Mesenchymal stem cell (in vitro differentiated cells and primary cell): ENCODE results near the gene CEBPG.

Source experiments
- DNase-seq: peaks from one replicate; pipeline ENCODE4 v3.0.0-alpha.2; 2013
- H2AFZ ChIP-seq: one replicate; pipeline ENCODE4 v1.6.1; 2013; ENCODE audit warnings: low read depth, mild to moderate bottlenecking, control low read depth, inconsistent platforms, low read length, moderate library complexity
- H2AK5ac ChIP-seq: 2 replicates; pipeline ENCODE4 v1.6.1; 2013; ENCODE audit warnings: low read length, moderate library complexity, mild to moderate bottlenecking, inconsistent platforms; ENCODE audit not compliant: severe bottlenecking
- H2BK120ac ChIP-seq: one replicate; pipeline ENCODE4 v1.6.1; 2013; ENCODE audit warnings: low read depth, mild to moderate bottlenecking, inconsistent platforms, low read length, moderate library complexity
- H2BK12ac ChIP-seq, 2 experiments: one replicate each; pipeline ENCODE4 v1.6.1; 2013; ENCODE audit warnings: inconsistent platforms in 2 of 2, low read length in 2 of 2, mild to moderate bottlenecking in 2 of 2, moderate library complexity in 2 of 2, control low read depth in 1 of 2
- H2BK15ac ChIP-seq: one replicate; pipeline ENCODE4 v1.6.1; 2013; ENCODE audit warnings: mild to moderate bottlenecking, low read depth, inconsistent platforms; ENCODE audit not compliant: poor library complexity, severe bottlenecking
- H2BK5ac ChIP-seq: 2 replicates; pipeline ENCODE4 v1.6.1; 2013; ENCODE audit warnings: low read depth, mild to moderate bottlenecking, low read length, control low read depth, inconsistent platforms; ENCODE audit not compliant: poor library complexity, severe bottlenecking
- H3K14ac ChIP-seq, 2 experiments: one replicate each; pipeline ENCODE4 v1.6.1; 2013; ENCODE audit warnings: inconsistent platforms in 2 of 2, low read length in 2 of 2, control low read depth in 1 of 2, mild to moderate bottlenecking in 1 of 2, moderate library complexity in 1 of 2
- H3K18ac ChIP-seq, 2 experiments: one replicate each; pipeline ENCODE4 v1.6.1; 2013; ENCODE audit warnings: inconsistent platforms in 2 of 2, low read length in 2 of 2, control low read depth in 1 of 2, low read depth in 1 of 2, mild to moderate bottlenecking in 1 of 2
- H3K23ac ChIP-seq, 2 experiments: one replicate each; pipeline ENCODE4 v1.6.1; 2013; ENCODE audit warnings: inconsistent platforms in 2 of 2, low read length in 2 of 2, mild to moderate bottlenecking in 2 of 2, moderate library complexity in 2 of 2, control low read depth in 1 of 2
- H3K27ac ChIP-seq: 2 replicates; pipeline ENCODE4 v1.5.1; 2013; ENCODE audit warnings: mild to moderate bottlenecking, moderate library complexity, low read length, control low read depth, inconsistent platforms; ENCODE audit not compliant: poor library complexity, severe bottlenecking
- H3K27me3 ChIP-seq, 2 experiments: 2 replicates each; pipeline versions ENCODE4 v1.6.1 to v1.7.0; 2013; ENCODE audit warnings: low read length in 2 of 2, mild to moderate bottlenecking in 2 of 2, moderate library complexity in 2 of 2, control low read depth in 1 of 2, inconsistent platforms in 1 of 2; ENCODE audit not compliant: control insufficient read depth in 1 of 2, insufficient read depth in 1 of 2
- H3K36me3 ChIP-seq, 2 experiments: 2 replicates each; pipeline versions ENCODE4 v1.6.1 to v1.7.0; 2013; ENCODE audit warnings: low read length in 2 of 2, control low read depth in 1 of 2, inconsistent platforms in 1 of 2, low read depth in 1 of 2, mild to moderate bottlenecking in 1 of 2; ENCODE audit not compliant: insufficient read depth in 2 of 2, control insufficient read depth in 1 of 2
- H3K4ac ChIP-seq, 2 experiments: one replicate each; pipeline ENCODE4 v1.6.1; 2013; ENCODE audit warnings: inconsistent platforms in 2 of 2, low read length in 2 of 2, mild to moderate bottlenecking in 2 of 2, moderate library complexity in 2 of 2, control low read depth in 1 of 2, low read depth in 1 of 2
- H3K4me1 ChIP-seq: 2 replicates; pipeline ENCODE4 v1.6.1; 2013; ENCODE audit warnings: low read depth, low read length, control low read depth; ENCODE audit not compliant: control insufficient read depth, insufficient read depth
- H3K4me2 ChIP-seq: 2 replicates; pipeline ENCODE4 v1.6.1; 2013; ENCODE audit warnings: low read length, mild to moderate bottlenecking, inconsistent platforms; ENCODE audit not compliant: poor library complexity, severe bottlenecking
- H3K4me3 ChIP-seq, 2 experiments: 2 replicates each; pipeline versions ENCODE4 v1.5.1 to v1.7.0; 2013; ENCODE audit warnings: low read length in 2 of 2, mild to moderate bottlenecking in 2 of 2, control low read depth in 1 of 2, low read depth in 1 of 2; ENCODE audit not compliant: insufficient read depth in 1 of 2
- H3K79me1 ChIP-seq: replicated peaks from 2 replicates; pipeline ENCODE4 v1.6.1; 2013; ENCODE audit warnings: mild to moderate bottlenecking, control low read depth, low read length, inconsistent platforms; ENCODE audit not compliant: poor library complexity, severe bottlenecking
- H3K9ac ChIP-seq: 2 replicates; pipeline ENCODE4 v1.7.0; 2013; ENCODE audit warnings: mild to moderate bottlenecking, low read length, moderate library complexity
- H3K9me3 ChIP-seq: 2 replicates; pipeline ENCODE4 v1.7.0; 2013; ENCODE audit warnings: mild to moderate bottlenecking, low read length; ENCODE audit not compliant: control insufficient read depth
- H4K8ac ChIP-seq: one replicate; pipeline ENCODE4 v1.6.1; 2013; ENCODE audit warnings: inconsistent platforms, mild to moderate bottlenecking, low read length, moderate library complexity
- H4K91ac ChIP-seq: one replicate; pipeline ENCODE4 v1.6.1; 2013; ENCODE audit warnings: mild to moderate bottlenecking, low read length, inconsistent platforms
- WGBS: methylation state at CpG from one replicate; pipeline ENCODE4 v1.1.7; 2013; ENCODE audit warnings: mixed read lengths; 5-methylcytosine and 5-hydroxymethylcytosine counted together

Gene CEBPG

DNA sequence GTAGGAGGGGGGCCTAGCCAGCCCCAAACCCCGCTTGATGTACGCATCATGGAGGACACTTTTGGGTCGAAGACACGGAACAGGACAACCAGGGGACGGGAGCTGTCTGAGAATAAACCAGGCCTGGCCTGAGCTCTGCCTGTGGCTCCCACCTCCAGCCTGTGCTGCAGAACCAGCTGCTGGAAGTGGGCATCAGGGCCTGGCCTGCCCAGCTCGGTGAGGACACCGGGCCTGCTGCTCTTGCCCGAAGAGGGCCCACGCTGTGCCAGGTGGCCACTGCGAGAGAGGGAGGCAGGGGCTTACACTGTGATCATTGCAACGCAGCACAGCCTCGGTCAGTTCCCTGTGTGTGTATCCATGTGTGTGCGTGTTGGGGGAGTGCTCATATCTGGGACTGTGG is 34.6 kb downstream of the CEBPG start:
- Histone ChIP-seq H2BK5ac (no peak overlapping the region), H3K36me3 (peaks cover 0 to 41% of the 10 kb centered on the region in 2 experiments), H3K9ac (no peak overlapping the region), H3K4me2 (no peak overlapping the region), H3K9me3 (no peaks in the 10 kb centered on the region), H3K27ac (no peak overlapping the region), H4K91ac (no peak overlapping the region), H2BK15ac (no peak overlapping the region), H2BK12ac (no peak overlapping the region), H3K14ac (no peak overlapping the region), H3K4me1 (peaks cover 6% of the 10 kb centered on the region), H3K4me3 (no peak overlapping the region), H4K8ac (no peak overlapping the region), H2AK5ac (no peak overlapping the region), H3K79me1 (no peaks in the 10 kb centered on the region), H3K27me3 (no peaks in the 10 kb centered on the region), H3K23ac (no peak overlapping the region), H2AFZ (no peak overlapping the region), H3K4ac (no peak overlapping the region), H3K18ac (no peak overlapping the region), H2BK120ac (no peak overlapping the region)
- WGBS: 81% methylated on average over 11 of the region's 13 CpGs
- no peak for DNase-seq

- H2AFZ ChIP-seq: no peak overlapping the region
- no peaks in the 10 kb centered on the region for H3K27me3 ChIP-seq
- H4K8ac ChIP-seq: no peak overlapping the region
- no peak overlapping the region for H3K4ac ChIP-seq
- H3K4me1 ChIP-seq: peaks cover 3% of the 10 kb centered on the region
- H2BK5ac ChIP-seq: no peak overlapping the region
- H2BK12ac ChIP-seq: no peak overlapping the region
- H3K27ac ChIP-seq: no peak overlapping the region
- no peak overlapping the region for H4K91ac ChIP-seq
- H3K18ac ChIP-seq: no peak overlapping the region
- H3K14ac ChIP-seq: no peak overlapping the region
- no peak overlapping the region for H2BK15ac ChIP-seq
- no peak overlapping the region for H3K23ac ChIP-seq
- no peaks in the 10 kb centered on the region for H3K79me1 ChIP-seq
- WGBS: 91% methylated on average over 18 of the region's 18 CpGs
- no peak for DNase-seq
- no peaks in the 10 kb centered on the region for H3K9me3 ChIP-seq
- H2BK120ac ChIP-seq: no peak overlapping the region
- H2AK5ac ChIP-seq: no peak overlapping the region
- H3K36me3 ChIP-seq: peaks cover 0 to 43% of the 10 kb centered on the region in 2 experiments
- H3K4me3 ChIP-seq: no peak overlapping the region
- H3K9ac ChIP-seq: no peak overlapping the region
- H3K4me2 ChIP-seq: no peak overlapping the region
These were observed 35.3 kb downstream of the CEBPG start for GRCh38 chr19:33408538-33409434.

DNA sequence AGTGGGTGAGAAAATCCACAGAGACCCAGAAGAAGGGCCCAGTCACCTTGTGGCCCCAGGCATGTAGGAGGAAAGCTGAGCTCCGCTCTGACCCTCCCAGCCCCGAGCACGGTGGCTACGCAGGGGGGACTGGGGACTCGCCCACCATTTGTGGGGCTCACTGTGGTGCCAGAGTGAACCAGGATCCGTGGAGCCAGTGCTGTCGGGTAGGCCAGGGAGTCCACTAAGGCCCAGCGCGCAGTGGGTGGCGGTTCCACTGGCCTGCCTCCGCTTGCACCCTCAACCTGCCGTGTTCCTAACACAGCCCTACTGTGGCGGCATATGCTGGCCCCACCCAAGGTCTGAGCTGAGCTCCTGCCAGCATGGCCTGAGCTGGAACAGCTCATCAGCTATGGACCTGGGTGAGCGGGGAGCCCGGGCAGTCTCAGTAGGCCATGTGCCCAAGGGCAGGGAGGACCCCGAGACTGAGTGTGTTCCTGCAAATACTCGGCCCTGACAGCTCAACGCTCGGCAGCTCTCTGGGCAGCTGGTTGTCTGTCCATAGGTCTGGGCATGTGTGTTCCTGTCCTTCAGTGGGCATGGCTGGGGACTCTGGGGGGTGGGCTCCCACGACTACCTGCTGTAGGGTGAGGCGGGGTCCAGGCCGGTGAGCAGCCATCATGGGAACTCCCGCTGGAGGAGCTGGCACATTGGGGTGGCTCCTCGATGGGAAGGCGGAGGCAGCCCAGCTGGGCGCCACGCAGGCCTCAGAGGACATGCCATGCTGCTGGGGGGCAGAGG is 36.6 kb downstream of the CEBPG start:
- Histone ChIP-seq H3K9ac (no peak overlapping the region), H3K4me2 (no peak overlapping the region), H3K27me3 (no peaks in the 10 kb centered on the region), H2AK5ac (no peak overlapping the region), H4K91ac (no peak overlapping the region), H3K9me3 (no peaks in the 10 kb centered on the region), H2BK12ac (no peak overlapping the region), H3K14ac (no peak overlapping the region), H3K27ac (no peak overlapping the region), H3K23ac (no peak overlapping the region), H2BK5ac (no peak overlapping the region), H3K36me3 (peaks cover 0 to 47% of the 10 kb centered on the region in 2 experiments), H2BK120ac (no peak overlapping the region), H3K79me1 (no peaks in the 10 kb centered on the region), H3K4me1 (peaks cover 3% of the 10 kb centered on the region), H3K18ac (no peak overlapping the region), H3K4me3 (no peak overlapping the region), H2BK15ac (no peak overlapping the region), H3K4ac (no peak overlapping the region), H4K8ac (no peak overlapping the region), H2AFZ (no peak overlapping the region)
- 95% methylated on average over 27 of the region's 27 CpGs for WGBS
- no peak for DNase-seq

DNA sequence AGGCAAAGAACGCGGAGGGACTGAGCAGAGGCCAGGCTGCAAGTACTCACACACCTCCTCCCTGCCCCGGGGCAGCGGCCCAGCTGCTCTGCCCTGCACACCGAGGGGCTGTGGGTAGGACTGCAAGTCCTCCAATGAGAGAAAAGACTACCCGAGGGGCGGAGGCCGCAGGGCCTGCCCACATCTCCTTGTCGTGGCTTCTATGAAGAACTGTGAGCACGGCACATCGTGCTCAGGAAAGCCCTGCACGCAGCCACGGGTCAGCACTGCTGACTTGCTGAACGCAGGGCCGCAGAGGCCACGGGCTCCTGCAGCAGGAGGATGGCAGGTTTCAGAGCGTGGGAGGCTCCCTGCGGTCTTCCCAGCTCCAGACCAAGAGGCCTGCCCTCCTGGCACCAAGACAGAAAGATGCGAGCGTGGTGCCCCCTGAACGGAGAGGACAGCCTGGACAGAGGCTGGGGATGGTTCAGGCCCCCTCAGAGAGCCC is 37.4 kb downstream of the CEBPG start:
- DNase-seq: no peak
- no peak overlapping the region for H3K4me2 ChIP-seq
- H3K79me1 ChIP-seq: no peaks in the 10 kb centered on the region
- H3K36me3 ChIP-seq: peaks cover 0 to 41% of the 10 kb centered on the region in 2 experiments
- H3K18ac ChIP-seq: no peak overlapping the region
- H2BK5ac ChIP-seq: no peak overlapping the region
- peaks cover 4% of the 10 kb centered on the region for H3K4me1 ChIP-seq
- H3K14ac ChIP-seq: no peak overlapping the region
- no peak overlapping the region for H2BK120ac ChIP-seq
- H3K9ac ChIP-seq: no peak overlapping the region
- 87% methylated on average over 21 of the region's 21 CpGs for WGBS
- no peaks in the 10 kb centered on the region for H3K27me3 ChIP-seq
- no peak overlapping the region for H3K4ac ChIP-seq
- H2BK15ac ChIP-seq: no peak overlapping the region
- no peaks in the 10 kb centered on the region for H3K9me3 ChIP-seq
- H3K27ac ChIP-seq: no peak overlapping the region
- no peak overlapping the region for H4K91ac ChIP-seq
- no peak overlapping the region for H2AK5ac ChIP-seq
- no peak overlapping the region for H3K4me3 ChIP-seq
- H4K8ac ChIP-seq: no peak overlapping the region
- H2AFZ ChIP-seq: no peak overlapping the region
- no peak overlapping the region for H3K23ac ChIP-seq
- H2BK12ac ChIP-seq: no peak overlapping the region
